ENCODE results near the gene RBL1.
A peak's percentile ranks its signal among the peaks of the same experiment; 100 is the strongest.
"Not testable (repeated sequence)": the region's sequence is repeated elsewhere in the genome, so short reads cannot be mapped to it uniquely, and the experiment has no call there.

Gene RBL1

DNA sequence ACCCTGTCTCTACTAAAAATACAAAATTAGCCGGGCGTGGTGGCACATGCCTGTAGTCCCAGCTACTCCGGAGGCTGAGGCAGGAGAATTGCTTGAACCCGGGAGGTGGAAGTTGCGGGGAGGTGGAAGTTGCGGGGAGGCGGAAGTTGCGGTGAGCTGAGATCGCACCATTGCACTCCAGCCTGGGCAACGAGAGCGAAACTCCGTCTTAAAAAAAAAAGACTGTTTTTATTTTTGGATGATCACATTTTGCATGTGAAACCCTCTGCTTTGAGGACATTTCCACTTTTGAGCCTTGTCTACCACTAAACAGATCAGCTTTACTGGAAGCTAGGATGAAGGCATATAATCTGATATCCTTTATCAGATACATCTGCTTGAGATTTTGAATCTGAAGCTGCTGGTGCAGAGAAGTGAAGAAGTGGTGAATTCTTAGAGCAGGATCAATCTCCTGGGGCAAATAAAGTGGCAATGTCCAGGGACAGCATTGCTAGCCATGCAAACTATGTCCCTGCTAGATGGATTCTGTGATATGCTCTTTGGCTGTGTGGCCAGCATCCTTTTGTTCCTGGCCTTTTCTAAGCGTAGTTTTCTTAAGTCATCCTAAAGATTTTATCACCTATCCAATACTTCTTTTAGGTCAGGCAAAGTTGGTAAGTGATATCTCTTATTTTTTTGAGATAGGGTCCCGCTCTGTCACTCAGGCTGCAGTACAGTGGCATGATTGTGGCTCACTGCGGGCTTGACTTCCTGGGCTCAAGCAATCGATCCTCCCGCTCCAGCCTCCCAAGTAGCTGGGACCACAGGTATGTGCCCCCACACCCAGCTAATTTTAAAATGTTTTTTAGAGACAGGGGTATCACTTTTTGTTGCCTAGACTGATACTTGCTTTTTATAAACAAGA lies 23.3 kb downstream of the RBL1 start:
- DNase-seq: no peak

DNA sequence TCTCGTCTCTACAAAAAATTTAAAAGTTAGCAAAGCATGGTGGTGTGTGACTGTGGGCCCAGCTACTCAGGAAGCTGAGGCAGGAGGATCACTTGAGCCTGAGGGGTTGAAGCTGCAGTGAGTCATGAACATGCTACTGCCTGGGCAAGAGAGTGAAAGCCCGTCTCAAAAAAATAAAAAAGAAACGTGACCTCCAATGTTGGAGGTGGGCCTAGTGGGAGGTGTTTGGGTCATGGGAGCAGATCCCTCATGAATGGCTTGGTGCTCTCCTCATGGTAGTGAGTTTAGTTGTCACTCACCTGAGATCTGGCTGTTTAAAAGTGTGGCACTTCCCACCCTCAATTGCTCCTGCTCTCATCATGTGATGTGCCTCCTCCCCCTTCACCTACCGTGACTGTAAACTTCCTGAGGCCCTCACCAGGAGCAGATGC lies 24.3 kb downstream of the RBL1 start:
- DNase-seq: peak; percentile 40

DNA sequence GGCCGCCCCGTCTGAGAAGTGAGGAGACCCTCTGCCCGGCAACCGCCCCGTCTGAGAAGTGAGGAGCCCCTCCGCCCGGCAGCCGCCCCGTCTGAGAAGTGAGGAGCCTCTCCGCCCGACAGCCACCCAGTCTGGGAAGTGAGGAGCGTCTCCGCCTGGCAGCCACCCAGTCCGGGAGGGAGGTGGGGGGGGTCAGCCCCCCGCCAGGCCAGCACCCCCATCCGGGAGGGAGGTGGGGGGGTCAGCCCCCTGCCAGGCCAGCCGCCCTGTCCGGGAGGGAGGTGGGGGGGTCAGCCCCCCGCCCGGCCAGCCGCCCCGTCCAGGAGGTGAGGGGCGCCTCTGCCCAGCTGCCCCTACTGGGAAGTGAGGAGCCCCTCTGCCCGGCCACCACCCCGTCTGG lies 26.2 kb downstream of the RBL1 start:
- DNase-seq: not testable (repeated sequence)

DNA sequence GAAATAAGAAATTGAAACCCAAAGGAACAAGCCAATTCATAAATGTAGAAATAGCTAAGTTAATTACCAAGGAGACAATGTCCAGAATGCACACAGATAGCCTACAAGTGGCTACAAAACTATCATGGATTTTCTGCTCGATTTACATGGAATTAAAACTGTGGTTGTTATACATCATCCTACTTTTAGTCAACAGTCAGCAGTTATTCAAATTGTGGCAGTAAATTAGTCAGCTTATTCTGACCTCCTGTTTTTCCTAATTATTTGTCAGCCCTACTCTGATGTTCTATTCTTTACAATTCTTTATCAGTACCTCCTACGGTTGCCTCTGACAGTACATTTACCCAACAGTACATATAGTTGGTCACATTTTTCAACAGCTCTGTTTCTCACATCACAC lies 29.6 kb downstream of the RBL1 start:
- DNase-seq: no peak

DNA sequence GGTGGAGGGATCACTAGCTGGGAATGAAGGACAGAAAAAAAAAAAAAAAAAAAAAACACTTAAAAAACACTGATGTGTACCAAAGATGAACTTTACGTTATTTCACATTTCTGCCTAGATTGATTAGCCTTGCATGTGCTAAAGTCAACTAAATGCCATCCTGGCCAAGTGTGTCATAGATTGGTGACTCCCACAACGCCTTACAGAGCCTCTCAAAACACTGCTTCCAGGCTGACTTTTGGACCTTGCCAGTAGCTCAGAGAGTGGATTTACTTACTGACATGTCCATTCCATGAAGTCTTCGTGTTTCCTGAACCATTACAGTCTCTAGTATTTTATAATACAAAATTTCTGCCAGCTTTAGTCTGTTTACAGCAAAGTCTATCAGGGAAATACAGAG lies 40.5 kb downstream of the RBL1 start:
- DNase-seq: no peak

DNA sequence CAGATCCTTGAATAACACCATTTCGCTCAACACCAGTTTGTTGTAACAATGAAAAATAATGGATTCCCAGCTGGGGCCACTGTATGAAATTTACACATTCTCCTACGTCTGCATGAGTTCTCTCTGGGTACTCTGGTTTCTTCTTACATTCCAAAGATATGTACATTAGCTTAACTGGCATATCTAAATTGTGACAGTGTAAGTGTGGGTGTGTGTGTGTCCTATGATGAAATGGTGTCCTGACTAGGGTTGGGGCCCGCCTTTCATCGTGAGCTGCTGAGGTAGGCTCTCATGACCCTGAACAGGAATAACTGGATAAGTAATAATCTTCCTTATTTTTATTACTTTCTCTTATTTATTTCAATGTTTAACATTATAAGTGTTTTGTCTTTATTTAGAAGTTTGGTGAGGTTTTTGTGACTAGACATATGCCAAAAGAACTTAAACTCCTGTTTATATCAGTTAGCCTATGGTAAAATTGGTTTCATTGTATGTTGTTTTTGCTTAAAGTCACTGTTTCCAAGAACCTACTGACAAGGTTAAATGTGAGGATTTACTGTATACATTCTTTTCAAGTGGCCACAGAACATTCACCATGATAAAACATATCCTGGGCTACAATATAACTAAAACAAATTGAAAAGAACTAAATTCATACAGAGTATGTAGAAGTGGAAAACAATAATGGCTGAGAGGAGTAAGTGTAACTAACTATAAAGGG lies 42.4 kb downstream of the RBL1 start:
- no peak for DNase-seq

DNA sequence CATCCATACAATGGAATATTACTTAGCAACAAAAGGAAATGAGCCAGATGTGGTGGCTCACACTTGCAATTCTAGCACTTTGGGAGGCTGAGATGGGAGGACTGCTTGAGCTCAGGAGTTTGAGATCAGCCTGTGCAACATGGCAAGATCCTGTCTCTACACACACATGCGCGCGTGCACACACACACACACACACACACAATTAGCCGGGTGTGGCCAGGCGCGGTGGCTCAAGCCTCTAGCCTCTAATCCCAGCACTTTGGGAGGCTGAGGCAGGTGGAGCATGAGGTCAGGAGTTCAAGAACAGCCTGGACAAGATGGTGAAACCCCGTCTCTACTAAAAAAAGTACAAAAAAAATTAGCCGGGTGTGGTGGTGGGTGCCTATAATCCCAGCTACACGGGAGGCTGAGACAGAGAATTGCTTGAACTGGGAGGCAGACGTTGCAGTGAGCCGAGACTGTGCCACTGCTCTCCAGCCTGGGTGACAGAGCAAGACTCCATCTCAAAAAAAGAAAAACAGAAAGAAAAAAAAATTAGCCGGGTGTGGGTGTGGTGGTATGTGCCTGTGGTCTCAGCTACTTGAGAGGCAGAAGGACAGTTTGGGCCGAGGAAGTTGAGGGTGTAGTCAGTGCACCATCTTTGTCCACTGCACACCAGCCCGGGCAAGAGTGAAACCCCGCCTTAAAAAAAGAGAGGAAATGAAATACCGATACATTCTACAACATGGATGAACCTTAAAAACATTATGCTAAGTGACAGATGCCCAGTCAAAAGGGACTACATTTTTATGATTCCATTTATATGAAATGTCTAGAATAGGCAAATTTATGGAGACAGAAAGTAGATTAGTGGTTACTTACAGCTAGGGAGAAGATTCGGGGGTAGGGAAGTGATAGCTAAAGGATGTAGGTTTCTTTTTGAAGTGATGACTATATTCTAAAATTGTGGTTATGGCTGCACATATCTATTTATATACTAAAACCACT lies 52.5 kb downstream of the RBL1 start:
- DNase-seq: no peak

DNA sequence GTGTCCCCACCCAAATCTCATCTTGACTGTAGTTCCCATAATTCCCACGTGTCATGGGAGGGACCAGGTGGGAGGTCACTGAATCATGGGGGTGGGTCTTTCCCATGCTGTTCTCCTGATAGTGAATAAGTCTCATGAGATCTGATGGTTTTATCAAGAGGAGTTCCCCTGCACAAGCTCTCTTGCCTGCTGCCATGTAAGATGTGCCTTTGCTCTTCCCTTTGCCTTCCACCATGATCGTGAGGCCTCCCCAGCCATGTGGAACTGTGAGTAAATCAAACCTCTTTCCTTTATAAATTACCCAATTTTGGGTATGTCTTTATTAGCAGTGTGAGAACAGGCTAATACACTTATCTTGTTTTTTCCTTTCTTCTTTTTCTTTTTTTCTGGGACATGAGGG lies 56.4 kb downstream of the RBL1 start:
- not testable (repeated sequence) for DNase-seq

DNA sequence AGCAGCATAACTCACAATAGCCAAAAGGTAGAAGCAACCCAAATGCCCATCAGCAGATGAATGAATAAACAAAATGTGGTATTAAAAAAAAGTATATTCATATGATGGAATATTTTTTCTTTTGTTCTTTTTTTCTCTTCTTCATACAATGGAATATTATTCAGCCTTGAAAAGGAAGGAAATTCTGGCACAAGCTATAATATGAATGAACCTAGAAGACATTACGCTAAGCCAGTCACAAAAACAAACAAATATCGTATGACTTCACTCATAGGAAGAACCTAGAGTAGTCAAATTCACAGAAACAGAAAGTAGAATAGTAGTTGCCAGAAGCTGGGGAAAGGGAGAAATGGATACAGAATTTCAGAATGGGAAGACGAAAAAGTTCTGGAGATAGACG lies 63.7 kb downstream of the RBL1 start:
- no peak for DNase-seq

DNA sequence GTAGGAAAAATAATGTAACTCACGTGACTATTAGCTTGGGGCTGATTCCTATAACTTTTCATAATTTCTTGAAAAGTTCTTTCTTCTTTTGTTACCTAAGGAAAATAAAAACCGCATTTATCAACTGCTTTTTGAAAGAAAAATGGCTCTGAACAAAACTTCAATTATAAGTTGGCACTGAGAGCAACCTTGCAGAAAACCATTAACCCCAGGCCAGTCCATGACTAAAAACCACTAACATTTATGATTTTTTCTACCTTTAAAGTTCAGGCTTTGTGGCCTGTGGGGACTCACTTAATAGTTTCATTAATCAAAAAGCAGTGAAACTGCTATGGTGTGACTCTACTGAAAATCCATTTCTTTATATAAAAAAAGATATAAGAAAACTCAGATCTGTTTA lies 75.2 kb downstream of the RBL1 start:
- DNase-seq: no peak

DNA sequence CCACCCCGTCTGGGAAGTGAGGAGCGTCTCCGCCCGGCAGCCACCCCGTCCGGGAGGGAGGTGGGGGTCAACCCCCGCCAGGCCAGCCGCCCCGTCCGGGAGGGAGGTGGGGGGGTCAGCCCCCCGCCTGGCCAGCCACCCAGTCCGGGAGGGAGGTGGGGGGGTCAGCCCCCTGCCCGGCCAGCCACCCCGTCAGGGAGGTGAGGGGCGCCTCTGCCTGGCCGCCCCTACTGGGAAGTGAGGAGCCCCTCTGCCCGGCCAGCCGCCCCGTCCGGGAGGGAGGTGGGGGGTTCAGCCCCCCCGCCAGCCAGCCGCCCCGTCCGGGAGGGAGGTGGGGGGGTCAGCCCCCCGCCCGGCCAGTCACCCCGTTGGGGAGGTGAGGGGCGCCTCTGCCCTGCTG lies 83.2 kb downstream of the RBL1 start:
- not testable (repeated sequence) for DNase-seq

DNA sequence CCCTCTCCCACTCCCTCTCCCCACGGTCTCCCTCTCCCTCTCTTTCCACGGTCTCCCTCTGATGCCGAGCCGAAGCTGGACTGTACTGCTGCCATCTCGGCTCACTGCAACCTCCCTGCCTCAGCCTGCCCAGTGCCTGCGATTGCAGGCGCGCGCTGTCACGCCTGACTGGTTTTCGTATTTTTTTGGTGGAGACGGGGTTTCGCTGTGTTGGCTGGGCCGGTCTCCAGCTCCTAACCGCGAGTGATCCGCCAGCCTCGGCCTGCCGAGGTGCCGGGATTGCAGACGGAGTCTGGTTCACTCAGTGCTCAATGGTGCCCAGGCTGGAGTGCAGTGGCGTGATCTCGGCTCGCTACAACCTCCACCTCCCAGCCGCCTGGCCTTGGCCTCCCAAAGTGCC lies 83.9 kb downstream of the RBL1 start:
- DNase-seq: not testable (repeated sequence)

DNA sequence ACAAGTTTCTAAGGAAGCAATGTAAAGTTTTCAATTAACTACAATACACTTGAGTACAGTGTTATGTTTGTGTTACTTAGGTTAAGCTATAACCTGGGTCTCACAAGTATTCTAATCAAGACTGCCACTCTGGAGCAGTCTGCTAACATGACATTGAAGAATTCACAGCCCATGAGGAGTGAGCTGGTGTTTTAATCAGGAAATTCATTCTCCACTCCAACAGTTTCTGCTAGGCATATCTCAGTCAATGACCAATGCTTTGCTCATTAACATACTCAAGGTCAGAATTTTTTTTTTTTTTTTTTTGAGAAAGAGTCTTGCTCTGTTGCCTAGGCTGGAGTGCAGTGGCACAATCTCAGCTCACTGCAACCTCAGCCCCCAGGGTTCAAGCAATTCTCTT lies 84.7 kb downstream of the RBL1 start:
- no peak for DNase-seq

DNA sequence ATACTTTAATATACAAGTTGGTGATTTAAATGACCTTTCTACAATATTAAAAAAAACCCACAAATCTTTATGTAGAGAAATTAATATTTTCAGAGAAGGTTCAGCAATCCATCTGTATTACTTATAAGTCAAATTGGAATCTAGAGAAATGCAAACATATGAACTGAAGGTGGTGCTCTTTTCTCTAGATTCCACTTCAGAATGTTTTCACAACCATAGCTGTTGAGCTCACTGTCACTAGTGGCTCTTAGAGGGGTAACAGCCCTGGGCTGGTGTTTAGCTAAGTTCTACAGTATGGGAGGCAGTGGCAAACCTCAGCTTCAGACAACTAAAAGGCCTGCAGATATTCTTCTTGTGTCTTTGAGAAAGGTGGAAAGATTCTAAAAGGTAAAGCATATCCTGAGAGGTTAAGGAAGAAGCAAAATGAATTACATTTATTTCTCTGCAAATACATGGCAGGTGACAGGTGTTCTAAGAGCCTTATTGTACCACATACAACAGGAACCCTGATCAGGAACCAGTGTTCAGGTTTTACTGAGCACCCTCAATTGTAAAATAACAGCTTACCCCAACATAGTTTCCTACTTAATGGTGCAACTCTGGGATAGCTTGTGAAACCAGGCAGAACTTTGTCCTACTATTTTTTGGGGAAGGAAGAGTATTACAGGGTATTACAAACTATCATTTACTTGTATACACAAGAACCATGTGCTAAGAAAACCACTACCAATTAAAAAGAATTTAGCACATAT lies 87.7 kb downstream of the RBL1 start:
- DNase-seq: no peak

DNA sequence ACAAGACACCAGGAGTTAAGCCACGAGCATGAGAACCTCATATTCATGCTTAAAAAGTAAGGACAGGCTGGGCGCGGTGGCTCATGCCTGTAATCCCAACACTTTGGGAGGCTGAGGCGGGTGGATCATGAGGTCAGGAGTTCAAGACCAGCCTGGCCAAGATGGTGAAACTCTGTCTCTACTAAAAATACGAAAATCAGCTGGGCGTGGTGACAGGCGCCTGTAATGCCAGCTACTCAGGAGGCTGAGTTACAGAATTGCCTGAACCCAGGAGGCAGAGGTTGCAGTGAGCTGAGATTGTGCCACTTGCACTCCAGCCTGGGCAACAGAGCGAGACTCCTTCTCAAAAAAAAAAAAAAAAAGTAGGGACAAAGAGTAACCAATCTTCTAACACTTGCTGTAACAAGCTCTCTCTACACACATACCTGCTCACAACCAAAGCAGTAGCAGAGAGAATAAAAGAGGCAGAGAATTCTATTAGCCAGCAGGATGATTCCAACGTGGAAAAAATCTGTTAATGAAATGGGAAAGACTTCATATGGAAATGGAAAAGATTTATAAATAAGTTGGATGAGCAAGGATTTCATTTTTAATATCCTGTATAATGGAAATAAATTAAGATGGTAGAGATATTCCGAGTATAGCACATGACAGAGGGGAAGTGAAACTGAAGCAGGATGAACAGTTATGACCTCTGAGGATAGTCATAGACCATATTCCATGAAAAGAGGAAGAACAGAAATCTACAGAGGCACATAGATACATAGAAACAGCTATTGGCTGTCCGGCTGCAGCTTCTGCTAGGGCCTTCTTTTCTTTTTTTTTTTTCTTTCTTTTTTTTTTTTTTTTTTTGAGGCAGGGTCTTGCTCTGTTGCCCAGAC lies 90.5 kb downstream of the RBL1 start:
- DNase-seq: not testable (repeated sequence)

DNA sequence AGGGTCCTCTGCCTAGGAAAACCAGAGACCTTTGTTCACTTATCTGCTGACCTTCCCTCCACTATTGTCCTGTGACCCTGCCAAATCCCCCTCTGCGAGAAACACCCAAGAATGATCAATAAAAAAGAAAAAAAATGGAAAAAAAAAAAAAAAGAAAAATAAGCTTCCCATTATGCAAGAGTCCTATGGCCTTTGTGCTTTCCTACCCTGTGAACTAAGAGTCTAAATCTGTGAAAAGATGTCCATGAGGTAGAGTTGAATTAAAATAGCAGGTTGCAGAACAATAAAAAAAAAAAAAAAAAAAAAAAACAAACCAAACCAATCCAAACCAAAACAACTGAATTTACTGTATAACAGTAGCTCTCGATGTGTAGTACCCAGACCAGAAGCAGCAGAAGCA lies 94.2 kb downstream of the RBL1 start:
- DNase-seq: not testable (repeated sequence)

DNA sequence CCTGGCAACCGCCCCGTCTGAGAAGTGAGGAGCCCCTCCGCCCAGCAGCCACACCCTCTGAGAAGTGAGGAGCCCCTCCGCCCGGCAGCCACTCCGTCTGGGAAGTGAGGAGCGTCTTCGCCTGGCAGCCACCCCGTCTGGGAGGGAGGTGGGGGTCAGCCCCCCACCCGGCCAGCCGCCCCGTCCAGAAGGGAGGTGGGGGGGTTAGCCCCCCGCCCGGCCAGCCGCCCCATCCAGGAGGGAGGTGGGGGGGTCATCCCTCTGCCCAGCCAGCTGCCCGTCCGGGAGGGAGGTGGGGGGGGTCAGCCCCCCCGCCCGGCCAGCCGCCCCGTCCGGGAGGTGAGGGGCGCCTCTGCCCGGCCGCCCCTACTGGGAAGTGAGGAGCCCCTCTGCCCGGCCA lies 95.6 kb downstream of the RBL1 start:
- not testable (repeated sequence) for DNase-seq

DNA sequence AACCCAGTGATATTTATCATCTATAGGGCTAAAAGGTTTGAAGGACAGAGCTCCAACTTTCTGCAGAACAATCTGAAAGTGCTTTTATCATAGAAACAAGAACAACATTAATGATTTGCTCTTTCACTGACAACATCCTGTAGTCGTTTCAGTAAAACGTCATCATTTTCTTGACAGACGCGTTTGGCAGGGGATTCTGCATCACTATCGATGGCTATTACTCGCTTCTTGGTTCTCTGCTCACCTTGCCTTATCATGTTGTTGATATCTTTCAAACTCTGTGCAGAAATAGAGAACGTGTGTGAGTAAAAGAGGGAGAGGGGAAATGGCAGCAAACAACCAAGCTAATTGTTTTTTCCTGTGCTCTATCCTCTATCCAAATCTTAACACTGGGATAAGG lies 97.1 kb downstream of the RBL1 start:
- no peak for DNase-seq

DNA sequence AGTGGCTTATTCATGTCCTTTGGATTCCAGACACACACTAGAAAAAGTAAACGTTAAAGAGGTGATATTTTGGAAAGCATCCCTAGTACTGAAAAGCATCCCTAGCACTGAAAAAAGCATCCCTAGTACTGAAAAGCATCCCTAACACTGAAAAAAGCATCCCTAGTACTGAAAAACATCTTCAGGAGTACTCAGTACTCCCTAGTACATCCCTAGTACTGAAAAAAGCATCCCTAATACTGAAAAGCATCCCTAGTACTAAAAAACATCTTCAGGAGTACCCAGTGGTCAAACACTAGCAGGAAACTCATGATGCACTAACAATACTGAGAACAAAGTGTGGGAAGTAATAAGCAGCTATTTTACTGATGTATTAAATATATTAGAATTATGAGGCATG lies 98.7 kb downstream of the RBL1 start:
- DNase-seq: no peak

DNA sequence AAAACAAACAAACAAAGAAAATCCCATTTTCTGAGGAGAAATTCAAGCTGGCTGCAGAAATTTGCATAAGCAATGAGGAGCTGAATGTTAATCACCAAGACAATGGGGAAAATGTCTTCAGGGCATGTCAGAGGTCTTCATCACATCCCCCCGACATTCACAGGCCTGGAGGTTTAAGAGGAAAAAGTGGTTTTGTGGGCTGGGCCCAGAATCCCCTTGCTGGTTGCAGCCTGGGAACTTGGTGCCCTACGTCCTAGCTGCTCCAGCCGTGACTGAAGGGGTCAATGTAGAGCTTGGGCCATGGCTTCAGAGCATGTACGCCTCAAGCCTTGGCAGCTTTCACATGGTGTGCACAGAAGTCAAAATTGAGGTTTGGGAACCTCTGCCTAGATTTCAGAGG lies 101.6 kb downstream of the RBL1 start:
- not testable (repeated sequence) for DNase-seq

DNA sequence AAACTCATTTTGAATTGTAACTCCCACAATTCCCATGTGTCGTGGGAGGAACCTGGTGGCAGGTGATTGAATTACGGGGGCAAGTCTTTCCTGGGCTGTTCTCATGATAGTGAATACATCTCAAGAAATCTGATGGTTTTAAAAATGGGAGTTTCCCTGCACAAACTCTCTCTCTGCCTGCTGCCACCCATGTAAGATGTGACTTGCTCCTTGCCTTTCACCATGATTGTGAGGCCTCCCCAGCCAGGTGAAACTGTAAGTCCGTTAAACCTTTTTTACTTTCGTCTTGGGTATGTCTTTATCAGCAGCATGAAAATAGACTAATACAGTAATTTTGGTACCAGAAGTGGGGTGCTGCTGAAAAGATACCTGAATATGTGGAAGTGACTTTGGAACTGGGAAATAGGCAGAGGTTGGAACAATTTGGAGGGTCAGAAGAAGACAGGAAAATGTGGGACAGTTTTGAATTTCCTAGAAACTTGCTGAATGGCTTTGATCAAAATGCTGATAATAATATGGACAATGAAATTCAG lies 102.9 kb downstream of the RBL1 start:
- DNase-seq: no peak
